CD4-positive, CD25-positive, alpha-beta regulatory T cell (primary cell): ENCODE data around the gene BOK. TPM values are rescaled to one million over a fixed set of nuclear protein-coding genes. Genes with fewer than 3 reads are reported as not detected.
"Not testable (repeated sequence)": the region's sequence is repeated elsewhere in the genome, so short reads cannot be mapped to it uniquely, and the experiment has no call there.

ENCODE experiments used
- ATAC-seq, 2 donors: fragments of 150-1000 bp; cut with Tn5 transposase; one replicate each; pipeline ENCODE4 v1.10.0; 2021; ENCODE audit warnings: low read depth in 2 of 2, moderate number of reproducible peaks in 2 of 2, moderate library complexity in 1 of 2
- DNase-seq, 3 donors: peaks; one replicate each; pipeline versions ENCODE4 v3.0.0 to v3.0.0-alpha.2; 2012 to 2022; ENCODE audit warnings: mixed read lengths in 1 of 3
- H3K27ac ChIP-seq: one replicate; pipeline ENCODE4 v1.7.0; 2013; ENCODE audit warnings: mild to moderate bottlenecking, low read length; ENCODE audit not compliant: insufficient read depth, poor library complexity, severe bottlenecking
- H3K27me3 ChIP-seq: one replicate; pipeline ENCODE4 v1.7.0; 2013; ENCODE audit warnings: low read length; ENCODE audit not compliant: control insufficient read depth, insufficient read depth
- H3K36me3 ChIP-seq: one replicate; pipeline ENCODE4 v1.7.0; 2013; ENCODE audit warnings: mild to moderate bottlenecking, low read length, moderate library complexity; ENCODE audit not compliant: control insufficient read depth, insufficient read depth
- H3K4me1 ChIP-seq: 2 replicates; pipeline ENCODE4 v1.7.0; 2013; ENCODE audit warnings: mild to moderate bottlenecking, low read length; ENCODE audit not compliant: insufficient read depth, control insufficient read depth, poor library complexity, severe bottlenecking
- H3K4me3 ChIP-seq: one replicate; pipeline ENCODE4 v1.7.0; 2013; ENCODE audit warnings: low read depth, mild to moderate bottlenecking, low read length, moderate library complexity
- H3K9me3 ChIP-seq, 2 experiments: 1 replicate in 1 of 2; 2 replicates in 1 of 2; pipeline ENCODE4 v1.7.0; 2013; ENCODE audit warnings: low read length in 2 of 2, mild to moderate bottlenecking in 1 of 2, moderate library complexity in 1 of 2; ENCODE audit not compliant: control insufficient read depth in 2 of 2
- H3K27ac Mint-ChIP-seq, 3 donors: one replicate each; pipeline ENCODE4 v1.8.0; 2020 to 2022; ENCODE audit warnings: mild to moderate bottlenecking in 3 of 3, mixed read lengths in 3 of 3, moderate library complexity in 2 of 3
- H3K27me3 Mint-ChIP-seq: one replicate; pipeline ENCODE4 v1.8.0; 2022; ENCODE audit warnings: mild to moderate bottlenecking, mixed read lengths
- H3K36me3 Mint-ChIP-seq: one replicate; pipeline ENCODE4 v1.8.0; 2020; ENCODE audit warnings: mixed read lengths
- H3K4me1 Mint-ChIP-seq, 4 donors: one replicate each; pipeline ENCODE4 v1.8.0; 2020 to 2022; ENCODE audit warnings: mixed read lengths in 4 of 4, mild to moderate bottlenecking in 1 of 4
- H3K4me3 Mint-ChIP-seq, 4 donors: one replicate each; pipeline ENCODE4 v1.8.0; 2020 to 2022; ENCODE audit warnings: mild to moderate bottlenecking in 4 of 4, mixed read lengths in 4 of 4, moderate library complexity in 3 of 4
- H3K9me3 Mint-ChIP-seq, 7 donors: one replicate each; pipeline ENCODE4 v1.8.0; 2020 to 2022; ENCODE audit warnings: mixed read lengths in 7 of 7, mild to moderate bottlenecking in 3 of 7, moderate library complexity in 2 of 7
- polyA plus RNA-seq, 4 donors: library from polyadenylated mRNA; unstranded; fragments of 300-500 nt; fragmentation: Illumina TruSeq; gene quantifications; one replicate each; pipeline ENCODE4 v1.2.3, GENCODE V29; 2021
- total RNA-seq: library from RNA; stranded (reverse); gene quantifications from one replicate; pipeline ENCODE4 v1.2.3, GENCODE V29; 2022

The BOK gene
- total and polyA plus RNA-seq, 5 donors from 2014 or later = not detected

GRCh38 chr2:241572915-241573651 is 14.5 kb downstream of the BOK start:
- not testable (repeated sequence) for H3K36me3 ChIP-seq, H3K4me1 Mint-ChIP-seq, H3K27ac Mint-ChIP-seq, H3K27ac ChIP-seq, H3K4me1 ChIP-seq, H3K4me3 Mint-ChIP-seq, H3K27me3 Mint-ChIP-seq, H3K9me3 Mint-ChIP-seq, ATAC-seq, DNase-seq, H3K9me3 ChIP-seq, H3K4me3 ChIP-seq, H3K27me3 ChIP-seq, H3K36me3 Mint-ChIP-seq

GRCh38 chr2:241573741-241574140 is 15.2 kb downstream of the BOK start:
- peaks cover 14% of the 10 kb centered on the region for H3K36me3 Mint-ChIP-seq
- no peaks in the 10 kb centered on the region for H3K4me1 ChIP-seq
- peaks cover 4% of the 10 kb centered on the region for H3K36me3 ChIP-seq
- H3K4me3 ChIP-seq = no peak overlapping the region
- DNase-seq = no peak
- H3K27me3 Mint-ChIP-seq = no peaks in the 10 kb centered on the region
- no peaks in the 10 kb centered on the region for H3K9me3 Mint-ChIP-seq
- ATAC-seq = no peak
- H3K4me1 Mint-ChIP-seq = no peaks in the 10 kb centered on the region
- H3K9me3 ChIP-seq = no peaks in the 10 kb centered on the region
- H3K27me3 ChIP-seq = no peaks in the 10 kb centered on the region
- no peak overlapping the region for H3K27ac ChIP-seq
- no peak overlapping the region for H3K4me3 Mint-ChIP-seq
- no peak overlapping the region for H3K27ac Mint-ChIP-seq

GRCh38 chr2:241574911-241575623 is 16.5 kb downstream of the BOK start:
- Mint-ChIP-seq H3K9me3 (no peaks in the 10 kb centered on the region), H3K27me3 (no peaks in the 10 kb centered on the region), H3K4me1 (no peaks in the 10 kb centered on the region), H3K4me3 (no peak overlapping the region), H3K27ac (no peak overlapping the region), H3K36me3 (peaks cover 15% of the 10 kb centered on the region)
- no peak for ATAC-seq
- H3K9me3 ChIP-seq = no peaks in the 10 kb centered on the region
- no peak overlapping the region for H3K4me3 ChIP-seq
- H3K4me1 ChIP-seq = no peaks in the 10 kb centered on the region
- H3K36me3 ChIP-seq = peaks cover 4% of the 10 kb centered on the region
- no peaks in the 10 kb centered on the region for H3K27me3 ChIP-seq
- no peak for DNase-seq
- H3K27ac ChIP-seq = no peak overlapping the region

GRCh38 chr2:241575624-241576292 is 17.2 kb downstream of the BOK start:
- peak overlapping the region in 1 of 3 donors; percentile 76 for H3K27ac Mint-ChIP-seq
- no peaks in the 10 kb centered on the region for H3K27me3 Mint-ChIP-seq
- Histone ChIP-seq H3K9me3 (no peaks in the 10 kb centered on the region), H3K27ac (no peak overlapping the region), H3K36me3 (peaks cover 4% of the 10 kb centered on the region), H3K4me1 (no peaks in the 10 kb centered on the region), H3K27me3 (no peaks in the 10 kb centered on the region), H3K4me3 (no peak overlapping the region)
- H3K36me3 Mint-ChIP-seq = peaks cover 18% of the 10 kb centered on the region
- no peak overlapping the region for H3K4me3 Mint-ChIP-seq
- ATAC-seq (no peak), DNase-seq (no peak)
- no peaks in the 10 kb centered on the region for H3K4me1 Mint-ChIP-seq
- H3K9me3 Mint-ChIP-seq = no peaks in the 10 kb centered on the region

- peaks cover 4% of the 10 kb centered on the region for H3K36me3 ChIP-seq
- no peaks in the 10 kb centered on the region for H3K4me1 ChIP-seq
- no peak overlapping the region for H3K4me3 ChIP-seq
- no peaks in the 10 kb centered on the region for H3K9me3 ChIP-seq
- Mint-ChIP-seq H3K9me3 (no peaks in the 10 kb centered on the region), H3K4me3 (no peak overlapping the region), H3K4me1 (no peaks in the 10 kb centered on the region), H3K27me3 (no peaks in the 10 kb centered on the region), H3K27ac (no peak overlapping the region), H3K36me3 (peaks cover 18% of the 10 kb centered on the region)
- no peaks in the 10 kb centered on the region for H3K27me3 ChIP-seq
- H3K27ac ChIP-seq = no peak overlapping the region
- no peak for ATAC-seq
- DNase-seq = no peak
Measured at GRCh38 chr2:241576293-241576654, 17.7 kb downstream of the BOK start.

GRCh38 chr2:241577413-241578122 is 19.0 kb downstream of the BOK start:
- Mint-ChIP-seq H3K4me3 (no peak overlapping the region), H3K36me3 (peaks cover 27% of the 10 kb centered on the region), H3K4me1 (no peaks in the 10 kb centered on the region), H3K27ac (no peak overlapping the region), H3K9me3 (peaks cover 0 to 2% (median 0%) of the 10 kb centered on the region in 7 donors), H3K27me3 (no peaks in the 10 kb centered on the region)
- ATAC-seq = no peak
- H3K27ac ChIP-seq = no peak overlapping the region
- H3K4me3 ChIP-seq = no peak overlapping the region
- peaks cover 13% of the 10 kb centered on the region for H3K36me3 ChIP-seq
- H3K27me3 ChIP-seq = no peaks in the 10 kb centered on the region
- no peaks in the 10 kb centered on the region for H3K4me1 ChIP-seq
- DNase-seq = no peak
- H3K9me3 ChIP-seq = no peaks in the 10 kb centered on the region

- peaks cover 0 to 2% (median 0%) of the 10 kb centered on the region in 7 donors for H3K9me3 Mint-ChIP-seq
- H3K27ac Mint-ChIP-seq = no peak overlapping the region
- Histone ChIP-seq H3K9me3 (no peaks in the 10 kb centered on the region), H3K27ac (no peak overlapping the region), H3K4me1 (no peaks in the 10 kb centered on the region), H3K27me3 (no peaks in the 10 kb centered on the region), H3K36me3 (peaks cover 26% of the 10 kb centered on the region), H3K4me3 (no peak overlapping the region)
- H3K27me3 Mint-ChIP-seq = no peaks in the 10 kb centered on the region
- peaks cover 36% of the 10 kb centered on the region for H3K36me3 Mint-ChIP-seq
- no peaks in the 10 kb centered on the region for H3K4me1 Mint-ChIP-seq
- DNase-seq (no peak), ATAC-seq (no peak)
- H3K4me3 Mint-ChIP-seq = peak overlapping the region in 1 of 4 donors; percentile 63
Measured at GRCh38 chr2:241579281-241579680, 20.7 kb downstream of the BOK start.
